Fibroblast of lung (primary cell): Measurements from ENCODE around the gene SNAP47.

Source experiments
- CTCF ChIP-seq, 2 donors: IDR thresholded peaks in 1 of 2; conservative IDR thresholded peaks in 1 of 2; 1 replicate in 1 of 2; 2 replicates in 1 of 2; pipeline ENCODE4 v1.5.1; 2011 to 2012; ENCODE audit warnings: low read length in 2 of 2, control low read depth in 1 of 2, inconsistent platforms in 1 of 2, low read depth in 1 of 2, mild to moderate bottlenecking in 1 of 2
- EZH2 ChIP-seq: IDR thresholded peaks from 2 replicates; pipeline ENCODE4 v1.5.1; 2012; ENCODE audit warnings: low read length, control low read depth, mild to moderate bottlenecking; ENCODE audit errors: missing control alignments

- TF ChIP-seq CTCF (conservative IDR thresholded peaks at IDR 0.05 in 1 of 2, IDR thresholded peaks at IDR 0.05 in 1 of 2; ENCODE audit: low read depth in 1 of 2, low read length in 2 of 2): no peak
- TF ChIP-seq EZH2: no peak
Observed at GRCh38 chr1:227745568-227746265, 10.5 kb downstream of the SNAP47 start.
